ENCODE measurements around the gene ABCC8.

Gene ABCC8

GRCh38 chr11:17386331-17387084 lies 90.1 kb downstream of the ABCC8 start:
- DNase-seq (ENCODE audit: low read depth), result peak; percentile 62

GRCh38 chr11:17385926-17386325 lies 90.7 kb downstream of the ABCC8 start:
- no peak for DNase-seq (ENCODE audit: low read depth)

GRCh38 chr11:17385492-17385891 lies 91.2 kb downstream of the ABCC8 start:
- no peak for DNase-seq (ENCODE audit: low read depth)

- DNase-seq (ENCODE audit: low read depth), result peak; percentile 78
Observed at GRCh38 chr11:17384002-17384511, 92.6 kb downstream of the ABCC8 start.

GRCh38 chr11:17383461-17383860 lies 93.2 kb downstream of the ABCC8 start:
- peak; percentile 51 for DNase-seq (ENCODE audit: low read depth)

- DNase-seq (ENCODE audit: low read depth), result peak; percentile 55
Observed at GRCh38 chr11:17382046-17382728, 94.5 kb downstream of the ABCC8 start.

GRCh38 chr11:17381156-17381555 lies 95.5 kb downstream of the ABCC8 start:
- DNase-seq (ENCODE audit: low read depth), result peak; percentile 76

- DNase-seq (ENCODE audit: low read depth), result no peak
Observed at GRCh38 chr11:17379383-17380180, 97.1 kb downstream of the ABCC8 start.

GRCh38 chr11:17378655-17379054 lies 98.0 kb downstream of the ABCC8 start:
- DNase-seq (ENCODE audit: low read depth), result no peak

- DNase-seq (ENCODE audit: low read depth), result no peak
Observed at GRCh38 chr11:17376493-17376892, 100.2 kb downstream of the ABCC8 start.

GRCh38 chr11:17375547-17375946 lies 101.1 kb downstream of the ABCC8 start:
- DNase-seq (ENCODE audit: low read depth), result no peak

GRCh38 chr11:17371614-17372013 lies 105.0 kb downstream of the ABCC8 start:
- peak; percentile 28 for DNase-seq (ENCODE audit: low read depth)

GRCh38 chr11:17369684-17370243 lies 106.9 kb downstream of the ABCC8 start:
- DNase-seq (ENCODE audit: low read depth), result no peak

GRCh38 chr11:17369094-17369493 lies 107.6 kb downstream of the ABCC8 start:
- no peak for DNase-seq (ENCODE audit: low read depth)

GRCh38 chr11:17368551-17368950 lies 108.1 kb downstream of the ABCC8 start:
- no peak for DNase-seq (ENCODE audit: low read depth)

- no peak for DNase-seq (ENCODE audit: low read depth)
Observed at GRCh38 chr11:17366495-17366894, 110.2 kb downstream of the ABCC8 start.

GRCh38 chr11:17354601-17354991 lies 122.0 kb downstream of the ABCC8 start:
- peak; percentile 82 for DNase-seq (ENCODE audit: low read depth)

GRCh38 chr11:17353821-17354600 lies 122.6 kb downstream of the ABCC8 start:
- DNase-seq (ENCODE audit: low read depth), result peak; percentile 22

GRCh38 chr11:17352950-17353820 lies 123.5 kb downstream of the ABCC8 start:
- peak; percentile 86 for DNase-seq (ENCODE audit: low read depth)

GRCh38 chr11:17351510-17352176 lies 125.0 kb downstream of the ABCC8 start, which contains the start of gene NCR3LG1:
NCR3LG1 (plus strand) TSS chr11:17351800; CDS start chr11:17351970, 170 bp downstream.
- peak; percentile 75 for DNase-seq (ENCODE audit: low read depth)

Data from ELR (cell line).